Neural progenitor cell (in vitro differentiated cells): ENCODE results near the gene ERC2. TPM values are rescaled to one million over a fixed set of nuclear protein-coding genes. Genes with fewer than 3 reads are reported as not detected.

ENCODE experiments used
- DNase-seq: peaks from one replicate; pipeline ENCODE4 v3.0.0-alpha.2; 2016; ENCODE audit warnings: low spot score
- H2AFZ ChIP-seq: fragments of 200-600 bp; sonication (generic); replicated peaks from 2 replicates; pipeline ENCODE4 v1.6.1; 2016; ENCODE audit warnings: antibody characterized with exemption
- H3F3A ChIP-seq: fragments of 200-600 bp; sonication (generic); 2 replicates; pipeline ENCODE4 v1.6.1; 2016; ENCODE audit warnings: antibody characterized with exemption, low read depth
- H3K27ac ChIP-seq: fragments of 200-600 bp; sonication (generic); 2 replicates; pipeline ENCODE4 v1.5.1; 2016; ENCODE audit warnings: mild to moderate bottlenecking
- H3K27me3 ChIP-seq: fragments of 200-600 bp; sonication (generic); 2 replicates; pipeline ENCODE4 v1.6.1; 2016; ENCODE audit warnings: mild to moderate bottlenecking, moderate library complexity
- H3K36me3 ChIP-seq: fragments of 200-600 bp; sonication (generic); 2 replicates; pipeline ENCODE4 v1.5.1; 2016
- H3K4me1 ChIP-seq: fragments of 200-600 bp; sonication (generic); 2 replicates; pipeline ENCODE4 v1.6.1; 2016; ENCODE audit warnings: mixed run types
- H3K4me2 ChIP-seq: fragments of 200-600 bp; sonication (generic); 2 replicates; pipeline ENCODE4 v1.6.1; 2016
- H3K4me3 ChIP-seq: fragments of 200-600 bp; sonication (generic); 2 replicates; pipeline ENCODE4 v1.5.1; 2016
- H3K79me2 ChIP-seq: fragments of 200-600 bp; sonication (generic); 2 replicates; pipeline ENCODE4 v1.6.1; 2016; ENCODE audit warnings: low read depth
- H3K9ac ChIP-seq: fragments of 200-600 bp; sonication (generic); 2 replicates; pipeline ENCODE4 v1.6.1; 2016
- H3K9me3 ChIP-seq: fragments of 200-600 bp; sonication (generic); 2 replicates; pipeline ENCODE4 v1.5.1; 2016; ENCODE audit warnings: low read depth
- H4K20me1 ChIP-seq: fragments of 200-600 bp; sonication (generic); 2 replicates; pipeline ENCODE4 v1.6.1; 2016; ENCODE audit warnings: low read depth
- H3K27ac Mint-ChIP-seq: 3 replicates; pipeline ENCODE4 v1.8.0; 2021; ENCODE audit warnings: mixed read lengths
- H3K27me3 Mint-ChIP-seq: 2 replicates; pipeline ENCODE4 v1.8.0; 2022; ENCODE audit warnings: low read depth, mild to moderate bottlenecking, inconsistent platforms, moderate library complexity, mixed read lengths; ENCODE audit not compliant: insufficient read depth
- H3K36me3 Mint-ChIP-seq: 3 replicates; pipeline ENCODE4 v1.8.0; 2021; ENCODE audit warnings: mixed read lengths
- H3K4me1 Mint-ChIP-seq: 3 replicates; pipeline ENCODE4 v1.8.0; 2021; ENCODE audit warnings: mixed read lengths
- H3K4me3 Mint-ChIP-seq: 3 replicates; pipeline ENCODE4 v1.8.0; 2021; ENCODE audit warnings: mild to moderate bottlenecking, moderate library complexity, mixed read lengths
- H3K9me3 Mint-ChIP-seq: 3 replicates; pipeline ENCODE4 v1.8.0; 2020; ENCODE audit warnings: mixed read lengths
- CTCF ChIP-seq: fragments of 200-600 bp; sonication (generic); IDR thresholded peaks from 2 replicates; pipeline ENCODE4 v1.5.1; 2017; ENCODE audit warnings: antibody characterized with exemption, mild to moderate bottlenecking
- EZH2 ChIP-seq: fragments of 200-600 bp; sonication (generic); IDR thresholded peaks from 2 replicates; pipeline ENCODE4 v1.6.1; 2017; ENCODE audit warnings: antibody characterized with exemption, mild to moderate bottlenecking, moderate library complexity
- EZH2phosphoT487 ChIP-seq: fragments of 200-600 bp; sonication (generic); IDR thresholded peaks from 2 replicates; pipeline ENCODE4 v1.6.1; 2017; ENCODE audit warnings: antibody characterized with exemption
- total RNA-seq: library from RNA; depleted of rRNA; stranded (reverse); fragments of >200 nt; gene quantifications from 2 replicates; pipeline ENCODE4 v1.2.3, GENCODE V29; 2015; ENCODE audit warnings: low replicate concordance

Gene ERC2
- total RNA-seq, 1 donor from 2014 or later = 24.8 TPM

GRCh38 chr3:55500555-55501330 is 967.5 kb downstream of the ERC2 start:
- no peak overlapping the region for H3K27ac ChIP-seq
- H3K27me3 Mint-ChIP-seq = no peaks in the 10 kb centered on the region
- no peaks in the 10 kb centered on the region for H3F3A ChIP-seq
- H2AFZ ChIP-seq = no peak overlapping the region
- no peaks in the 10 kb centered on the region for H4K20me1 ChIP-seq
- no peak for TF ChIP-seq EZH2phosphoT487
- TF ChIP-seq CTCF = no peak
- TF ChIP-seq EZH2 = no peak
- no peak overlapping the region for H3K9ac ChIP-seq
- H3K9me3 ChIP-seq = no peaks in the 10 kb centered on the region
- no peaks in the 10 kb centered on the region for H3K79me2 ChIP-seq
- no peak overlapping the region for H3K4me2 ChIP-seq
- H3K36me3 ChIP-seq = no peaks in the 10 kb centered on the region
- H3K9me3 Mint-ChIP-seq = no peaks in the 10 kb centered on the region
- no peaks in the 10 kb centered on the region for H3K36me3 Mint-ChIP-seq
- H3K27me3 ChIP-seq = no peaks in the 10 kb centered on the region
- no peak overlapping the region for H3K4me3 Mint-ChIP-seq
- H3K4me1 ChIP-seq = no peaks in the 10 kb centered on the region
- peaks cover 5% of the 10 kb centered on the region for H3K4me1 Mint-ChIP-seq
- H3K4me3 ChIP-seq = no peak overlapping the region
- no peak for DNase-seq
- H3K27ac Mint-ChIP-seq = peak overlapping the region; percentile 24

GRCh38 chr3:55498520-55498919 is 969.7 kb downstream of the ERC2 start:
- no peaks in the 10 kb centered on the region for H3K4me1 Mint-ChIP-seq
- no peak overlapping the region for H3K27ac Mint-ChIP-seq
- Histone ChIP-seq H3K27ac (no peak overlapping the region), H3K27me3 (no peaks in the 10 kb centered on the region), H2AFZ (no peak overlapping the region), H3K79me2 (no peaks in the 10 kb centered on the region), H3K9ac (no peak overlapping the region), H3K9me3 (no peaks in the 10 kb centered on the region), H3F3A (no peaks in the 10 kb centered on the region), H3K36me3 (no peaks in the 10 kb centered on the region), H3K4me1 (no peaks in the 10 kb centered on the region), H4K20me1 (no peaks in the 10 kb centered on the region), H3K4me3 (no peak overlapping the region), H3K4me2 (no peak overlapping the region)
- H3K4me3 Mint-ChIP-seq = no peak overlapping the region
- no peak for DNase-seq
- TF ChIP-seq EZH2 (no peak), CTCF (no peak), EZH2phosphoT487 (no peak)
- H3K36me3 Mint-ChIP-seq = no peaks in the 10 kb centered on the region
- no peaks in the 10 kb centered on the region for H3K9me3 Mint-ChIP-seq
- no peaks in the 10 kb centered on the region for H3K27me3 Mint-ChIP-seq

GRCh38 chr3:55497250-55497649 is 971.0 kb downstream of the ERC2 start:
- Histone ChIP-seq H3F3A (no peaks in the 10 kb centered on the region), H3K79me2 (no peaks in the 10 kb centered on the region), H3K27me3 (peaks cover 9% of the 10 kb centered on the region), H2AFZ (no peak overlapping the region), H3K9ac (no peak overlapping the region), H3K4me1 (no peaks in the 10 kb centered on the region), H4K20me1 (no peaks in the 10 kb centered on the region), H3K9me3 (no peaks in the 10 kb centered on the region), H3K4me2 (no peak overlapping the region), H3K27ac (no peak overlapping the region), H3K4me3 (no peak overlapping the region), H3K36me3 (no peaks in the 10 kb centered on the region)
- peaks cover 2% of the 10 kb centered on the region for H3K4me1 Mint-ChIP-seq
- no peaks in the 10 kb centered on the region for H3K36me3 Mint-ChIP-seq
- DNase-seq = no peak
- H3K4me3 Mint-ChIP-seq = no peak overlapping the region
- no peaks in the 10 kb centered on the region for H3K9me3 Mint-ChIP-seq
- no peak for TF ChIP-seq EZH2
- TF ChIP-seq CTCF = no peak
- no peak overlapping the region for H3K27ac Mint-ChIP-seq
- peaks cover 2% of the 10 kb centered on the region for H3K27me3 Mint-ChIP-seq
